ENCODE results near the gene IGFBP7.

IGFBP7 gene

DNA sequence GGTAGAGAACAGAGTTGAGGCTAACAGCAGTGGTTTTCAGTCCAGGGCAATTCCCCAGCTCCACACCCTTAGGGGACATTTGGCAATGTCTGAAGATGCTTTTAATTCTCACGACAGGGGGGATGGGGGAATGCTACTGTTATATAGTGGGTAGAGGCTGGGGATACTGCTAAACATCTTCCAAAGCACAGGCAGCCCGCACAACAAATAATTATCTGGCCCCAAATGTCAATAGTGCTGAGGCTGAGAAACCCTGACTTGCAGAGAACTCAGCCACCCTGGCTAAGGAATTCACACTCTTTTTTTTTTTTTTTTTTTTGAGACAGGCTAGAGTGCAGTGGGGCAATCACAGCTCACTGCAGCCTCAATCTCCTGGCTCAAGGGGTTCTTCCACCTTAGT lies 70.8 kb downstream of the IGFBP7 start:
- no peak overlapping the region for H3K9ac ChIP-seq (ENCODE audit: low read length)
- peak; percentile 7 to 66 for DNase-seq
- no peak overlapping the region for H4K12ac ChIP-seq (ENCODE audit: low read depth, low read length)
- H2BK12ac ChIP-seq (ENCODE audit: low read length): peak overlapping the region; percentile 87
- no peak overlapping the region for H3K4me2 ChIP-seq (ENCODE audit: low read length)
- H3K18ac ChIP-seq (ENCODE audit: low read length): peak overlapping the region; percentile 29
- no peak overlapping the region for H4K8ac ChIP-seq (ENCODE audit: low read depth, low read length)
- H2AFZ ChIP-seq (ENCODE audit: insufficient read depth, low read length, poor library complexity): no peak overlapping the region
- H3K4me3 ChIP-seq (ENCODE audit: low read depth, low read length): no peak overlapping the region
- peaks cover 20 to 29% of the 10 kb centered on the region in 2 experiments for H3K4me1 ChIP-seq (ENCODE audit: control insufficient read depth in 1 of 2, insufficient read depth in 2 of 2, low read length in 2 of 2)
- peak overlapping the region; percentile 53 for H3K14ac ChIP-seq (ENCODE audit: low read length)
- peak overlapping the region; percentile 63 for H2BK120ac ChIP-seq (ENCODE audit: insufficient read depth, low read length, poor library complexity)
- no peak overlapping the region for H3K4ac ChIP-seq (ENCODE audit: low read depth, low read length)
- peaks cover 32% of the 10 kb centered on the region for H3K79me1 ChIP-seq (ENCODE audit: low read length)
- peak overlapping the region; percentile 87 for H3K27ac ChIP-seq (ENCODE audit: low read depth, low read length)
- no peak overlapping the region for H2AK5ac ChIP-seq (ENCODE audit: low read length)
- H3K79me2 ChIP-seq (ENCODE audit: control insufficient read depth, insufficient read depth, low read length, poor library complexity): peaks cover 10% of the 10 kb centered on the region
- H2BK5ac ChIP-seq (ENCODE audit: low read depth, low read length, poor library complexity): peak overlapping the region; percentile 81
- peaks cover 22 to 25% of the 10 kb centered on the region in 2 experiments for H3K36me3 ChIP-seq (ENCODE audit: control insufficient read depth in 1 of 2, insufficient read depth in 2 of 2, low read length in 2 of 2)
- peak overlapping the region; percentile 70 for H4K91ac ChIP-seq (ENCODE audit: low read depth, low read length)
- no CpG with 5 or more reads among the region's 2 CpGs for WGBS (ENCODE audit: extremely low coverage, insufficient coverage, insufficient read length)
- no peaks in the 10 kb centered on the region for H3K27me3 ChIP-seq (ENCODE audit: insufficient read depth, low read length)
- H3K9me3 ChIP-seq (ENCODE audit: insufficient read depth, low read depth, low read length): no peaks in the 10 kb centered on the region
- no peak overlapping the region for H3K23ac ChIP-seq (ENCODE audit: low read length)

DNA sequence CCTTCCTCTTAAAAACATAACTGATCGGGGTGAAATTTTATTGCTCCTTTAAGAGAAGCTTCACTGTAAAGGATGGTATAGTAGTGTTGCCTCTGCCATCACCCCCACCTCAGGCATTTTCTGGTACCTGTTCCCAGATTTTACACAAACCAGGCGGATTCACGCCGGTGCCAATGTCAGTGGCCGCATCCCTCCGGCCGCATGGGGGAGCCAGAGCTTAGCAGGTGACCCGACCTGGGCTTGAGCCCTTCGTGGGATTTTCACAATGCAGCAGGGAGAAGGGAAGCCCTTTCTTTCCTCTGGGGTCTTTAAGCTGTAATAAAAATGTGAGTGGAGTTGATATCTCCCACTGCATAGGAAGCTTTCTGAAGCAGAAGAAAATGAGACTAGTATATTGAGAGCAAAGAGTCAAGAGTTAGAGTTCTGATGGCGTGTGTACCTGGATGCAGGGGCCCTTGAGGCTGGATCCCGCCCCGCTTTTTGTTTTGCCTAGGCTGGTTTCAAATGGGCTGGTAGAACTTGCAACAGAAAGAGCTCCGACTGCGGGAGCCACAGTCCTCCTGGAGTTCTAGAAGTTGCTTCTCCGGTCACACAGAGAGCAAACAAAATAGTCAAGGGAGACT lies 72.1 kb downstream of the IGFBP7 start:
- Histone ChIP-seq H3K27ac (ENCODE audit: low read depth, low read length) (peak overlapping the region; percentile 42), H2AFZ (ENCODE audit: insufficient read depth, low read length, poor library complexity) (no peak overlapping the region), H4K91ac (ENCODE audit: low read depth, low read length) (peak overlapping the region; percentile 81), H3K36me3 (ENCODE audit: control insufficient read depth in 1 of 2, insufficient read depth in 2 of 2, low read length in 2 of 2) (peaks cover 25% of the 10 kb centered on the region in 2 experiments), H3K18ac (ENCODE audit: low read length) (no peak overlapping the region), H4K12ac (ENCODE audit: low read depth, low read length) (no peak overlapping the region), H3K79me1 (ENCODE audit: low read length) (peaks cover 23% of the 10 kb centered on the region), H3K79me2 (ENCODE audit: control insufficient read depth, insufficient read depth, low read length, poor library complexity) (peaks cover 5% of the 10 kb centered on the region), H3K4ac (ENCODE audit: low read depth, low read length) (no peak overlapping the region), H2BK120ac (ENCODE audit: insufficient read depth, low read length, poor library complexity) (peak overlapping the region; percentile 61), H4K8ac (ENCODE audit: low read depth, low read length) (peak overlapping the region; percentile 17), H3K4me2 (ENCODE audit: low read length) (no peak overlapping the region), H2BK5ac (ENCODE audit: low read depth, low read length, poor library complexity) (peak overlapping the region; percentile 67), H3K23ac (ENCODE audit: low read length) (no peak overlapping the region), H3K9ac (ENCODE audit: low read length) (no peak overlapping the region), H2BK12ac (ENCODE audit: low read length) (peak overlapping the region; percentile 37), H3K4me3 (ENCODE audit: low read depth, low read length) (no peak overlapping the region), H3K14ac (ENCODE audit: low read length) (peak overlapping the region; percentile 73), H3K9me3 (ENCODE audit: insufficient read depth, low read depth, low read length) (no peaks in the 10 kb centered on the region), H2AK5ac (ENCODE audit: low read length) (peak overlapping the region; percentile 76), H3K27me3 (ENCODE audit: insufficient read depth, low read length) (no peaks in the 10 kb centered on the region), H3K4me1 (ENCODE audit: control insufficient read depth in 1 of 2, insufficient read depth in 2 of 2, low read length in 2 of 2) (peaks cover 15 to 20% of the 10 kb centered on the region in 2 experiments)
- peak; percentile 30 to 74 for DNase-seq
- no CpG with 5 or more reads among the region's 15 CpGs for WGBS (ENCODE audit: extremely low coverage, insufficient coverage, insufficient read length)

DNA sequence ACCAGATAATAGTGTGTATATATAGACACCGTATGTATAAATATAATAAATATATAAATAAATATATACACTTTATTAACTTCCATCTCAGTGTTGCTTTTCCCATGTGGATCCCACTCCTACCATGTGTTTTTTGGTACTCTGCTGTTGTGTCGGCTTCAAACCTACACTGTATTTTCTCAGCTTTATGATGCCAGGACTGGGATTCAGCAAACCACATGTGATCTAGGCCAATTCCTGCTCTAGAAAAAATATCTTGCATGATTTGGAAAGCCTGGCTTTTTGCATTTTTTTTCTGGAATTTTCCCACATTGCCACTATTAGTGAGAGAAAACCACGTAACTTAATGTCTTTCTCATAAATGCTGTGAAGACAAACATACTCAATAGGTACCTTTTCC lies 75.7 kb downstream of the IGFBP7 start:
- Histone ChIP-seq H3K27me3 (ENCODE audit: insufficient read depth, low read length) (no peaks in the 10 kb centered on the region), H3K79me2 (ENCODE audit: control insufficient read depth, insufficient read depth, low read length, poor library complexity) (no peaks in the 10 kb centered on the region), H3K4ac (ENCODE audit: low read depth, low read length) (no peak overlapping the region), H2AK5ac (ENCODE audit: low read length) (no peak overlapping the region), H4K8ac (ENCODE audit: low read depth, low read length) (no peak overlapping the region), H3K14ac (ENCODE audit: low read length) (no peak overlapping the region), H3K79me1 (ENCODE audit: low read length) (peaks cover 5% of the 10 kb centered on the region), H3K4me1 (ENCODE audit: control insufficient read depth in 1 of 2, insufficient read depth in 2 of 2, low read length in 2 of 2) (peaks cover 2 to 4% of the 10 kb centered on the region in 2 experiments), H4K91ac (ENCODE audit: low read depth, low read length) (no peak overlapping the region), H3K4me3 (ENCODE audit: low read depth, low read length) (no peak overlapping the region), H3K23ac (ENCODE audit: low read length) (no peak overlapping the region), H3K4me2 (ENCODE audit: low read length) (no peak overlapping the region), H3K36me3 (ENCODE audit: control insufficient read depth in 1 of 2, insufficient read depth in 2 of 2, low read length in 2 of 2) (peaks cover 13 to 25% of the 10 kb centered on the region in 2 experiments), H3K18ac (ENCODE audit: low read length) (no peak overlapping the region), H3K9ac (ENCODE audit: low read length) (no peak overlapping the region), H4K12ac (ENCODE audit: low read depth, low read length) (no peak overlapping the region), H2BK120ac (ENCODE audit: insufficient read depth, low read length, poor library complexity) (no peak overlapping the region), H2BK5ac (ENCODE audit: low read depth, low read length, poor library complexity) (no peak overlapping the region), H3K27ac (ENCODE audit: low read depth, low read length) (no peak overlapping the region), H3K9me3 (ENCODE audit: insufficient read depth, low read depth, low read length) (no peaks in the 10 kb centered on the region), H2AFZ (ENCODE audit: insufficient read depth, low read length, poor library complexity) (no peak overlapping the region), H2BK12ac (ENCODE audit: low read length) (no peak overlapping the region)
- no peak for DNase-seq
- WGBS (ENCODE audit: extremely low coverage, insufficient coverage, insufficient read length): no CpG with 5 or more reads among the region's 3 CpGs

DNA sequence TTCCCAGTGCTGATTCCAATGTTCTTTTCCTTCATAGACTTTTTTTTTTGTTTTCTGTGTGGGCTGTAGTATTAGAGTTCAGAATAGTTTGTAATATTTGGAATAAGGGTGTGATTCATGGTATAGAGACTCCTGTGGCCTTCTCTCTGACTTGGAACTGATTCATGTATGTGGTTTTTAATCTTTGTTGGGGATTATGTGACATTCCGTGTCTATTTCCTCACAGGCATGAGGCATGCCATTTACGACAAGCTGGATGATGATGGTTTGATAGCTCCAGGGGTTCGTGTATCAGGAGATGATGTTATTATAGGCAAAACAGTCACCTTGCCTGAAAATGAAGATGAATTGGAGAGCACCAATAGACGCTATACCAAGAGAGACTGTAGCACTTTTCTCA lies 87.1 kb downstream of the IGFBP7 start:
- no peaks in the 10 kb centered on the region for H3K9me3 ChIP-seq (ENCODE audit: insufficient read depth, low read depth, low read length)
- H3K27me3 ChIP-seq (ENCODE audit: insufficient read depth, low read length): no peaks in the 10 kb centered on the region
- H4K8ac ChIP-seq (ENCODE audit: low read depth, low read length): no peak overlapping the region
- no peak overlapping the region for H3K18ac ChIP-seq (ENCODE audit: low read length)
- no peaks in the 10 kb centered on the region for H3K79me2 ChIP-seq (ENCODE audit: control insufficient read depth, insufficient read depth, low read length, poor library complexity)
- H3K4ac ChIP-seq (ENCODE audit: low read depth, low read length): no peak overlapping the region
- H3K9ac ChIP-seq (ENCODE audit: low read length): no peak overlapping the region
- no peak overlapping the region for H4K91ac ChIP-seq (ENCODE audit: low read depth, low read length)
- H3K4me2 ChIP-seq (ENCODE audit: low read length): no peak overlapping the region
- H4K12ac ChIP-seq (ENCODE audit: low read depth, low read length): no peak overlapping the region
- no peaks in the 10 kb centered on the region for H3K4me1 ChIP-seq (ENCODE audit: control insufficient read depth in 1 of 2, insufficient read depth in 2 of 2, low read length in 2 of 2)
- H3K27ac ChIP-seq (ENCODE audit: low read depth, low read length): no peak overlapping the region
- no CpG with 5 or more reads among the region's 4 CpGs for WGBS (ENCODE audit: extremely low coverage, insufficient coverage, insufficient read length)
- no peak overlapping the region for H3K14ac ChIP-seq (ENCODE audit: low read length)
- H3K4me3 ChIP-seq (ENCODE audit: low read depth, low read length): no peak overlapping the region
- peaks cover 21 to 38% of the 10 kb centered on the region in 2 experiments for H3K36me3 ChIP-seq (ENCODE audit: control insufficient read depth in 1 of 2, insufficient read depth in 2 of 2, low read length in 2 of 2)
- no peak overlapping the region for H2BK5ac ChIP-seq (ENCODE audit: low read depth, low read length, poor library complexity)
- no peak overlapping the region for H2AFZ ChIP-seq (ENCODE audit: insufficient read depth, low read length, poor library complexity)
- H2BK12ac ChIP-seq (ENCODE audit: low read length): no peak overlapping the region
- H2BK120ac ChIP-seq (ENCODE audit: insufficient read depth, low read length, poor library complexity): no peak overlapping the region
- no peak overlapping the region for H3K23ac ChIP-seq (ENCODE audit: low read length)
- H3K79me1 ChIP-seq (ENCODE audit: low read length): no peaks in the 10 kb centered on the region
- no peak overlapping the region for H2AK5ac ChIP-seq (ENCODE audit: low read length)
- no peak for DNase-seq

All from trophoblast cell (in vitro differentiated cells and primary cell).